NCI-H2227 (cell line): Measurements from ENCODE around the gene CAPN10.

Source experiments
- DNase-seq: peaks from one replicate; lab custom pipeline; 2025; ENCODE audit not compliant: unreplicated experiment; lab: John Stamatoyannopoulos, UW

The CAPN10 gene

DNA sequence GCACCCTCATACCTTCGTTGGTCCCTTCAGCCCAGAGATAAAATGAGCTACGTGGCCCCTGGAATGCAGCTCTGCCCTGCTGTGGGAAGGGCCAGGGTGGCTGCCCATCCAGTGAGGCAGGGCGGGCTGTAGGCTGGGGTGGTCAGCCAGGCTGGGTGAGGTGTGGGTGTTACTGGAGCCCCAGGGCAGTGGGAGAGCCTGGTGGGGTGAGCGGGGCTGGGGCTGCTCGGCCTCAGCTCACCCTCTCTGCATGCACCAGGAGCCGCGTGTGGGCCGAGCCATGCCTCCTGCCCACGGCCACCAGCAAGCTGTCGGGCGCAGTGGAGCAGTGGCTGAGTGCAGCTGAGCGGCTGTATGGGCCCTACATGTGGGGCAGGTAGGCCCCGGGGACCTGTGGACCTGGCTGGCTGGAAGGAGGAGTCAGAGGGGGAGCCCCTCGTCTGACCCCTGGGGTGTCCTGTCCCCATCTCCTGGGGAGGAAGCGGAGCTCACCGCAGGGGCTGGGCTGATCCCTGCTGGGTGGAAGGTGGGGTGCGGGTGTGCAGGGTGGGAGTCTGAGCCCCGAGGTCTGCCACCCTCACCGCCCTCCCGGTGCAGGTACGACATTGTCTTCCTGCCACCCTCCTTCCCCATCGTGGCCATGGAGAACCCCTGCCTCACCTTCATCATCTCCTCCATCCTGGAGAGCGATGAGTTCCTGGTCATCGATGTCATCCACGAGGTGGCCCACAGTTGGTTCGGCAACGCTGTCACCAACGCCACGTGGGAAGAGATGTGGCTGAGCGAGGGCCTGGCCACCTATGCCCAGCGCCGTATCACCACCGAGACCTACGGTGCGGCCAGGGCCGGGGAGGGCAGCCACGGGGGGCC lies 12.8 kb upstream of the CAPN10 start:
- DNase-seq: no peak

DNA sequence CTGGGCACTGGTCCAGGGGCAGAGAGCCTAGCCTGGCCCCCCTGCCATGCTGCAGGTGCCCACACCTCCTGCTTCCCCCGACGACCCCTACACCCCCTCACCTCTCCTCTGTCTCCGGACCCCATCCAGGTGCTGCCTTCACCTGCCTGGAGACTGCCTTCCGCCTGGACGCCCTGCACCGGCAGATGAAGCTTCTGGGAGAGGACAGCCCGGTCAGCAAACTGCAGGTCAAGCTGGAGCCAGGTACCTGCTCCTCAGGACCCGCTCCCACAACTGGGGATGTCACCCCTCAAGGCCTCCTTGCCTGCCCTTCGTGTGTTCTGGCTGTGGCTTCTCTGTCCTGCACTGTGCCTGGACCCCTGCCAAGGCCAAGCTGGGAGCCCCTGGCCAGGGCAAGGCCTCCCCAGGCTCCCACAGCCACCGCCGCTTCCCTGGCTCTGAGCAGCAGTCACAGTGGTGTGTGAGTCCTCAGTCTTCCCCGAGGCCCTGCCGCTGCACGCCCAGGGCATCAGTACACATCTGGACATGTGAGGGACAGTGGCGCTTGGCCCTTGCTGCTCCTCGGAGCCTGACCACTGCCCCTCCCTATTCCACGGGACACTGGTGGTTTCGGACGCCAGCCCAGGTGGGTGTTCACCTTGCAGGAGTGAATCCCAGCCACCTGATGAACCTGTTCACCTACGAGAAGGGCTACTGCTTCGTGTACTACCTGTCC lies 12.0 kb upstream of the CAPN10 start:
- DNase-seq: no peak

- DNase-seq: no peak
These were observed 11.2 kb upstream of the CAPN10 start for GRCh38 chr2:240575101-240575965.

DNA sequence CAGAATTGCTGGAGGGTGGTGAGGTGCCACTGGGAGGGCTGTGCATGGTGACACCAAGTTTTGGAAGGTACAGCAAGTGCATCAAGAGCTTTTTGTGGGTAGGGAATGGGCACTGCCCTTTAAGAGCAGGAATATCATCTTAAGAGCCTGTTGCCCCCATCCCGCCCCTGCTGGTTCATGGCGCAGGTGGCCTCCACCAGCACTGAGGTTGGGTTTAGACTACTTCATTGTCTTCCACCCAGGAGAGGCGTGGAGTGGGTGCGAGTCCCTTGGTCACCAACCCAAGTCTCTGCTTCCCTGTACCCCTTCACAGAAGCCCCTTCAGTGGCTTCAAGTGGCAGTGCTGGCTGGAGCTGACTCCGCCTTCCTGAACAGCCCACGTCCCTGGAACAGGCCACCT lies 10.5 kb upstream of the CAPN10 start:
- DNase-seq: no peak

DNA sequence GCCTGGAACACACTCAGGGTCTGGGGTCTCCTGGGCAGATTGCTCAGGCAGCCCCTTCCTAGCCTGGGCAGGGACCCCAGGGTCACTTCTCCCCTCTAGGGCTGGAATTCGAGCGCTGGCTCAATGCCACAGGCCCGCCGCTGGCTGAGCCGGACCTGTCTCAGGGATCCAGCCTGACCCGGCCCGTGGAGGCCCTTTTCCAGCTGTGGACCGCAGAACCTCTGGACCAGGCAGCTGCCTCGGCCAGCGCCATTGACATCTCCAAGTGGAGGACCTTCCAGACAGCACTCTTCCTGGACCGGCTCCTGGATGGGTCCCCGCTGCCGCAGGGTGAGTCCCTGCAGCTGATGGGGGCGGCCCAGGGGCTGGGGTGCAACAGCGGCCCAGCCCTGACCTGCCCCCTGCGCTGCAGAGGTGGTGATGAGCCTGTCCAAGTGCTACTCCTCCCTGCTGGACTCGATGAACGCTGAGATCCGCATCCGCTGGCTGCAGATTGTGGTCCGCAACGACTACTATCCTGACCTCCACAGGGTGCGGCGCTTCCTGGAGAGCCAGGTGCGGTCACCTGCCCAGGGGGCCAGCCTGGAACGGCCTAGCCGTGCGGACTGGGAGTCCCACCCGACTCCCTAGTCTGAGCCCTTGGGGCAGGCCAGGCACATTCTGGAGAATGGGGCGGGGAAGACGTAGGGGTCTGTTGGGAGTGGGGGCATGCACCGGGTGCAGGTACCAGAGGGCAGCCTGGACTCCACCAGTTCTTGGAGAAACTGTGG lies 9.9 kb upstream of the CAPN10 start:
- DNase-seq: no peak

- DNase-seq: no peak
These were observed 9.0 kb upstream of the CAPN10 start for GRCh38 chr2:240577281-240578109.

DNA sequence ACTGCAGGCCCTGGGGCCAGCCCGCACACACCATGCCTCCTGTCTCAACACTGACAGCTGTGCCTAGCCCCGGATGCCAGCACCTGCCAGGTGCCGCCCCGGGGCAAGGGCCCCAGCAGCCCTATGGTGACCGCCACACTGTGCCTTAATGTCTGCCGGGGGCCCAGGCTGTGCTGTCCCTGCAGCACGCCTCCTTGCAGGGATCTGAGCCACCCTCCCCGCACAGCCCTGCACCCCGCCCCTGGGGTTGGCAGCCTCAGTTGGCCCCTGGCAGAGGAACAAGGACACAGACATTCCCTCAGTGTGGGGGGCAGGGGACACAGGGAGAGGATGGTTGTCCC lies 8.5 kb upstream of the CAPN10 start:
- DNase-seq: no peak

DNA sequence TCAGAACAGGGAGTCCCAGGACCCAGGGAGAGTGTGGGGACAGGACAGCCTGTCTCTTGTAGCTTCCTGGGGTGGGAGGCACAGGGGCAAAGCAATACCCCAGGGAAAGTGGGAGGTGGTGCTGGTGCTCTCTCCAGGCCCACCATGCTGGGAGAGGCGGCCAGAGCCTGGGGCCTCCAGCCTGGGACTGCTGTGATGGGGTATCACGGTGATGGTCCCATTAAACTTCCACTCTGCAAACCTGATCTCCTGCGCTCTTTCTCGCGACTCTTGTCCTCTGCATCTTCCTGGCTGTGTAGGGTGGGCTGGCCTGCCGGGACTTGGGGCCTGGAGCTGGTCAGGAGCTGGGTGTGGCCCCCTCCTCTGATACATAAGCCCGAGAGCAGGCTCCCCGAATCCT lies 8.0 kb upstream of the CAPN10 start:
- no peak for DNase-seq

GRCh38 chr2:240579071-240579762 lies 7.3 kb upstream of the CAPN10 start:
- DNase-seq: no peak

DNA sequence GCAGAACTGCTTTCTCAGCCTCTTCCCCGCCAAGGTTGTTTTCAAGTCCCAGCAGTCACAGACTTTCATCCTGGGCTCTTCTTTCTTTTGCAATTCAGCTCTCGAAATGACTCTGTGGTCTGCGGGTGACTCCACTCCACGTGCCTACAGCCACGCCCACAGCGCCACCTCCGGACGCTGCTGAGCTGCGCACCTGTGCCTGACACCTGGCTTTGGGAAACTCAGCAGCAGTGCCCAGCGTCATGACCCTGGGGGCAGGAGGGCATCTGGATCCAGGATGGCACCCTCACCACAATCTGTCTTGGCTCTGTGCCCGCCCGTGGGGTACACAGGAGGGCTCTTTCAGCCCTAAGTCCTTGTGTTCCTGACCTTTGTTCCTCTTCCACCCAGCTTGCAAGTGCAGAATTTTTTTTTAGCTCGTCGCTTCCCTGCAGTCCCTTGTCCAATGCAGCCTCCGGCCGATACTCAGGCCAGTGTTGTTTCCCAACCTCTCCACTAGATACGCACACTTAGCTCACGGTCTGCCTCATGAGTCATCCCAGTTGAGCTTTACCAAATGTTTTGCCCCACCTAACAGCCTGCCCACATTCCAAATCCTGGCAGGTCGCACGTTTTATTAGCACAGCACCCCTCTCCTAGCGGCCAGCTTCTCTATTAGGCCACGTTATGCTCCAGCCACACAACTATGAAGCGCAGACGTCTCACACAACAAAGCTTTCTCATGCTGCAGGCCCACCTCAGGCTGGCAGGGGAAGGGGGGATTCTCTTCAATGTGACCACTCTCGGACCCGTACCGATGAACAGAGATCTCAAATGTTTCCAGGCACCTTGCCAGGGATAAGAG lies 6.5 kb upstream of the CAPN10 start:
- DNase-seq: no peak

GRCh38 chr2:240581811-240582210 lies 4.7 kb upstream of the CAPN10 start:
- DNase-seq: no peak

DNA sequence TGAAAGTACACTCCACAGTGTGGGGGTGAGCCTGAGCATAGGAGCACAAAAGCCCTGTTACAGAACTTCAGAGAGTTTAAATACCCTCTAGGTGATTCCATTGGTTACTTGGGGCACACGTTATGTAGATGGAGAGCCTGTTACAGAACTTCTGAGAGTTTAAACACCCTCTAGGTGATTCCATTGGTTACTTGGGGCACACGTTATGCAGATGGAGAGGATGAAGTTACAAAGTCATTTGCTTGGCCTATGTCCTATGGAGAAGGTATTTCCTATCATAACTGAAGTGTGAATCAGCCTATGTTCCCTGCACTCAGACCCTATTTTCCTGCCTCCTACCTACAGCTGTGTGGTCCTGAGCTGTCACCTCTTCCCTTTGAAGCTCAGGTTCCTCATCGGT lies 3.8 kb upstream of the CAPN10 start:
- no peak for DNase-seq

- no peak for DNase-seq
These were observed 2.8 kb upstream of the CAPN10 start for GRCh38 chr2:240583774-240584173.

DNA sequence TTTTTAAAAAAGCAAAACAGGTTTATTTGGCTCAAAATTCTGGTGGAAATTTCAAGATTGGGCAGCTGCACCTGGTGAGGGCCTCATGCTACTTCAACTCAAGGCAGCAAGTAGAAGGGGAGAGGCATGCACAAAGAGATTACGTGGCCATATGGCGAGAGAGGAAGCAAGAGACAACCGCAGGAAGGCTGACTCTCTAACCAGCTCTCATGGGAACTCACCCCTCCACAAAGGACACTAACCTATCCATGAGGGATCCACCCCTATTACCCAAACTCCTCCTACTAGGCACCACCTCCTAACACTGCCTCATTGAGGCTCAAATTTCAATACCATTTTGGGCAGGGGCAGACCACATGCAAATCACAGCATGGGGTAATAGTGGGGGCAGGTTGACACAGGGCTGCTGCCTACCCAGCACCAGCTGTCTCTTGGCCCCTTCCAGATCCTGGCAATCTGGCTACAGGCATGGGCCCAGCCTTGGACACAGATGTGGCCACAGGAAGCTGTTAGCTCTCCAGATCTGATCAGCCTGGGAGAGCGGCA lies 2.0 kb upstream of the CAPN10 start:
- no peak for DNase-seq

GRCh38 chr2:240585101-240585500 lies 1.4 kb upstream of the CAPN10 start:
- no peak for DNase-seq

DNA sequence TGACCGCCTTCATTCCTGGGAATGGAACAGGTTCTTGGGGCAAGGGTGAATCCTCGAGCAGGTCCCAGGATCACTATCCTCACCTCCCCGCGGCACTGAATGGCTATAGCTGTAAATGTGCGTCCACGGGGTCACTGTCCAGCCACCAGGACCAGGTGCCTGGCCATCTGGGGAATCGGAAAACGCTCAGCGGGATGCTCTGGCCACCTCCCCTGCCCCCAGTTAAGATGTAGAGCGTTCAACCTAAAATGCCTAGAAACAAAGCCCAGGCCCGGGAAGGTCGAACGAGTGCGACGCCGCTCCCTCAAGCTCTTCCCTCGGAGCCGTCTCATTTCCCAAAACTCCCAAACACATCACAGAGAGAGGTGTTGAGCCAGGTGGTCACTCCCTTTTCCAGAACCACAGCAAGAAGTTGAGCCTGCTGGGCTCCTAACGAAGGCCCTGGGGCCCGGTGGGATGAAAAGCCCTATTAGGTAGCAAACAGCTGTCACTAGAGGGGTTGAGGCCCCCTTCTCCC lies 795 bp upstream of the CAPN10 start:
- no peak for DNase-seq

DNA sequence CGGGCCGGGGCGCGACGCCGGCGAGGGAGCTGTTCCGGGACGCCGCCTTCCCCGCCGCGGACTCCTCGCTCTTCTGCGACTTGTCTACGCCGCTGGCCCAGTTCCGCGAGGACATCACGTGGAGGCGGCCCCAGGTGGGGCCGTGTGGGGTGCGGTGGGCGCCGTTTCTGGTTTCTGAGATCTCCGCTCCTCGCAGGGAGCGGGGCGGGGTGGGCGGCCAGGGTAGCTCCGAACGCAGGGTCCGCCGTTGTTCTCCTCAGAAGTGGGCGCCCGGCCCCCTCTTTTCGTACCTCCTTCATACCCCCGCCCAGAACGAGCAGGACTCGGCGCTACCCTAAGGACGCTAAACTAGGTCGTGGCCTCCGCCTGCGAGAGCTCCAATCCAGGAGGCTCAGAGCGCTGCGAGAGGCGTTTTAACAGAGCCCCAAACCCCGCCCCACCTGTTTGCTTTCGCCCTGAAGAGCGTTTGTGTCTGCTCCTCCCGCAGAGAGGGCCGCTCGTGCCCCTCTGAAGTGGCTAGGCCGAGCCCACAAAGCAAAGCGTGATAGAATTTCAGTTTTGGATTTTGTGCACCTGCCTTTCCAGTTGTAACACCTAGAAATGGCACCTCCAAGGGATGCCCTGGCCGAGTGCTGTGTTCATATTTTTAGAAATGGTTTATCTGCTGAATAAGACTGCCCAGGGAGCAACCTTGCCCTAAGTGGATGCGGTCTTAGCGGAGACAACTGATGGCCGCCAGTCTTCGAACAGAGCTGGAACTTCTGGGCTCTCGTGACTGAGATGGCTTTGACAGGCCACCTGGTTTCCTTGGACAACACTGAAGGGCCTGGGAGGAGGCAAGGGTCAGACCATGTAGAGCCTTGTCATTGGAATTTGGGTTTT lies 626 bp downstream of the CAPN10 start:
- DNase-seq: peak; percentile 78
